HG02763 (cell line): ENCODE measurements around the gene PLB1.
"Not testable (repeated sequence)": the region's sequence is repeated elsewhere in the genome, so short reads cannot be mapped to it uniquely, and the experiment has no call there.

Experiments
- ATAC-seq: cut with Tn5 transposase; IDR thresholded peaks from one replicate; pipeline ENCODE4 v1.9.1; 2021; ENCODE audit warnings: mild to moderate bottlenecking, moderate library complexity; ENCODE audit not compliant: unreplicated experiment

Gene PLB1

GRCh38 chr2:28463893-28464292 lies 32.0 kb upstream of the PLB1 start:
- no peak for ATAC-seq

DNA sequence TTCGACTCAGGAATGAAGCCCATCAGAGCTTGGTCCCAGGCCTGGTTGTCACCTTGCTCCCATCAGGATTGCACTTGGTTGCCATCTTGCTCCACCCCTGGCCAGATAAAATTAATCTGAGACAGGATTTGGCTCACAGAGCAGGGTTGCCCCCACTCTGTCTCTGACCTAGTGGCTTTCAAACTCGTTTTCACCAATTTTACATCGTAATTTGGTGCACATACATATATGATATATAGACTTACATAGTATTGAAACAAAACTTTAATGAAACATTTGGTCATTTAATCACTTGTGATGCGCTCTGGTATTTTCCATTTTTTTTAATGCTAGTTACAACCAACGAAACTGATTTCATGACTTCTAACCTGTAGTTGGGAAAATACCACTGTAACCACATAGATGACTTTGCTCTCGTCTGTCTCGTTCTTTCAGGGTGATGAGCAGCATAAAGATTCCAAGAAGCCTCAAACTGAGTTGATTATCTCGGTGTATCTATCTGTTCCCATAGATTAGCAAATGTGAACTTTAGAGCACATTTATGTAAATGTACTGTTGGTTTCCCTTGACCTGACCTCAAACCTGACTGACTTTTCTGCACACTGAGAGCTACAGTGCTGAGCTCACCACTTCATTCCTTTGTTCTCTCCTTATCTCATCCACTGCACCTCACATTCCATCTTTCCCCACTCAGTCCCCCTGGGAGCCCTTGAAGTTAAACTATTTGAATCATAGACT lies 30.5 kb upstream of the PLB1 start:
- no peak for ATAC-seq

DNA sequence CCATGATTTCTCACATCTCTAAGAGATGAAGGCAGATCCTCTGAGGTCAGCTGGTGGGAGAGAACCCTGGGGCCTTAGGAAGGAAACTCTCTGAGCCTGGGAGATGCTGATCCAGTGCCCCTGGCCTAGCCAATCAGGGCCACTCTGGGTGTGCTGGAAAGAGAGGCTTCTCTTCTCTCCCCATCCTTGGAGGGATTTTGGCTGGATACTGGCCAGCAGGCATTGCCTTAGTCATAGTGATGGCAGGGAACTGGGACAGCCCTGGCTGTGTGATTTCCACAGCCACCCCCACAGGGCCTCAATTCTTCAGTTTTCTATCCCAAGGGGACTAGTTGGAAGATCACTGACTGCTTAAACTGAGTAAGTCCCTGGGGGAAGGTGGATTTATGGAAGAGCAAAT lies 26.6 kb upstream of the PLB1 start:
- no peak for ATAC-seq

GRCh38 chr2:28469947-28470535 lies 25.8 kb upstream of the PLB1 start:
- ATAC-seq = no peak

- no peak for ATAC-seq
Measured at GRCh38 chr2:28470759-28471158, 25.1 kb upstream of the PLB1 start.

DNA sequence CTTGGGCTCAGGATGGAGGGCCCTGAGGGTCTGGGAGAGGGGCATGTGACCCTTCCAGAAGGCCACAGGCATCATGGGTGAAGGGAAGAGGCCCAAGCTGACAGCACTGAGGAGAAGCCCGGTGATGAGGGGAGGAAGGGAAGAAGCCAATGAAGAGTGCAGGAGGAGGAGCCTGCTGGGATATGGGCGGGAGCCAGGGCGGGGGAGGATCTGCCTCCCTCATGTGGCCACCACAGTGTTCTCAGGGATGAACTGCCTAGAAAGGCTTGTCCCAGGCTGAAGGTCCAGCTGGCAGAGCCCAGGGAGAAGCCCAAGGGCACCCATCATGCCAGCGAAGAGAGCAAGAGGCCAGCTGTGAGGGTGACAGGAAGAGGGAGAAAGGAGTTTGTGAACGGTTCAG lies 24.6 kb upstream of the PLB1 start:
- no peak for ATAC-seq

DNA sequence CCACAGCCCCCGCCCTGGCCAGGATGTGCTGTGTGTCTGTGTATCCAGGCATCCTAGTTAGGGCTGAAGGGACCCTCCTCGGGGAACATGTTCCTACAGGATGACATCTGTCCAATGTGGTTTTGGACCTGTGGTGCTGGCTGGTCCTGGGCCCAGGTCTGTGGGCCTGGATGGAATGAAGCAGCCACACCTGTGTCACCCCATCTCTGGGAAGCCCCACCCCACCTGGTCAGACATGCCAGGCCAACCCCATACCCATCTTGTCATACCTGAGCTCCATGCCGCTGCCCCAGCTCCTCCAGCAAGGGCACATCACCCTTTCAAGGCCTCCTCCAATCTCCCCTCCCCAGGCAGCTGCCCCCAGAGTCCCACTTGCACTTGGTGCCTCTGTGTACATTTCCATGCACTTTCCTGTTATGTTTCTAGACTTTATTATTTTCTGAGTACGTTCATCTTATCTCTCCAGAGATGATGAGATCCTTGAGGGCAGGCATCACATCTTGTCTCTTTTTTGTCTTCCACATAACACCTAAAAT lies 24.1 kb upstream of the PLB1 start:
- ATAC-seq = no peak

DNA sequence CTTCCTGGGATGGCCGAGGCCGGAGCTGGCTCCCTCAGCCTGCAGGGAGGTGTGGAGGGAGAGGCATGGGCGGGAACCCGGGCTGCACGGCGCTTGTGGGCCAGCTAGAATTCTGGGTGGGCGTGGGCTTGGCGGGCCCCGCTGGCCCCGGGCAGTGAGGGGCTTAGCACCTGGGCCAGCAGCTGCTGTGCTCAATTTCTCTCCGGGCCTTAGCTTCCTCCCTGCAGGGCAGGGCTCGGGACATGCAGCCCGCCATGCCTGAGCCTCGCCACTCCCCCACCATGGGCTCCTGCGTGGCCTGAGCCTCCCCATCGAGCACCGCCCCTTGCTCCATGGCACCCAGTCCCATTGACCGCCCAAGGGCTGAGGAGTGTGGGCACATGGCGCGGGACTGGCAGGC lies 23.2 kb upstream of the PLB1 start:
- ATAC-seq = not testable (repeated sequence)

GRCh38 chr2:28475088-28475595 lies 20.7 kb upstream of the PLB1 start:
- no peak for ATAC-seq

- no peak for ATAC-seq
Measured at GRCh38 chr2:28477087-28477486, 18.8 kb upstream of the PLB1 start.

DNA sequence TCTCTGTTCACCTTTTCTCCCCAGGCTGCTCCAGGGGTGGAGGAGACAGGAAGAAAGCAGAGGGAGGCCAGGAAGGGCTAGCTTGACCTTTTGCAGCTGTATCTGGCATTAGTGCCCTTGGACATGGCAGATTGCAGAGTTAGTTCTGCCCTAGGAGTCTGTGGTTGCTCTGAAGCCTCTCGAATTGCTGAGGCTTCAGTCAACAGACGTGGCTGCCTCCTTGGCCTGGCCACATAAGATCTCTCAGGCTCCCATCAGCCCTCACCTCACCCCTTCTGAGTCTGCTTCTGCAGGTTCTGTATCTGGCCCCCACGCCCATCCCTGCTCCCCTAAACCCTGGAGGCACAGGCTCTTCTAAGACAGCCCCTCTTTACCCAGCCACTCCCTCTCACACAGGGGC lies 18.2 kb upstream of the PLB1 start:
- ATAC-seq = no peak

DNA sequence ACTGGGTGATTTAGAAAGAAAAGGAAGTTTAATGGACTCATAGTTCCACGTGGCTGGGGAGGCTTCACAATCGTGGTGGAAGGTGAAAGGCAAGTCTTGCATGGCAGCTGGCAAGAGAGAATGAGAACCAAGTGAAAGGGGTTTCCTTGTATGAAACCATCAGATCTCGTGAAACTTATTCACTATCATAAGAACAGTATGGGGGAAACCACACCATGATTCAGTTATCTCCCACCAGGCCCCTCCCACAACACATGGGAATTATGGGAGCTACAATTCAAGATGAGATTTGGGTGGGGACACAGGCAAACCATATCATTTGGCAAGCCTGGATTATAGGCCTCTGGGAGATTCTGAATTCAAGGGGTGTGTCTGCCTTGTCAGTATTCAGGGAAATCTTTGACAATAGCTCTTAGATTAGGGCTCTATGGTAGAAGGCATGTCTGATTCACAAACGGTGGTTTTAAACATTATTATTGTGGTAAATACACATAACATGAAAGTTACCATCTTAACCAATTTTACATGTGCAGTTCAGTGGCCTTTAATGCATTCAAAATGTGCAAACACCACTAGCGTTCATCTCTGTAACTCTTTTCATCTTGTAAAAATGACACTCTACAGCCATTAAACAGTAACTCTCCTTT lies 15.3 kb upstream of the PLB1 start:
- no peak for ATAC-seq

GRCh38 chr2:28481905-28482304 lies 14.0 kb upstream of the PLB1 start:
- ATAC-seq = no peak

DNA sequence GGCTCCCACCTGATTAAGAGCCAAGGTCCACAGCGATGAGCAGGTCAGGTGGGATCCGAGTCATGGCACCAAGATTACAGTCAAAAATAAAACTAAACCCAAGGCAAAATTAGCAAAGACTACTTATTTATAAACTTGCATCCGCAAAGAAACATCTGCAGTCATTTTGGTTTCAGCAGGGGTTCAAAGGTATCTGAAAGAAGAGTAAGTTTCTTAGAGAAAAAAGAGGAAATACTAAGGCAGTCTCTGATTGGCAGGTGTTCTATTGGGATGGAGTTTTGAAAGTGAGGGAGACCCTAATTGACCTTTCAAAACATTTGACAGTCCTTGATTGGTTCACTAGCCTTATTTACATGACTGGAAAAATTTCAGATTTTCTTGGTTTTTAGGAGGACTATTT lies 11.0 kb upstream of the PLB1 start:
- no peak for ATAC-seq

GRCh38 chr2:28486526-28486925 lies 9.3 kb upstream of the PLB1 start:
- no peak for ATAC-seq

DNA sequence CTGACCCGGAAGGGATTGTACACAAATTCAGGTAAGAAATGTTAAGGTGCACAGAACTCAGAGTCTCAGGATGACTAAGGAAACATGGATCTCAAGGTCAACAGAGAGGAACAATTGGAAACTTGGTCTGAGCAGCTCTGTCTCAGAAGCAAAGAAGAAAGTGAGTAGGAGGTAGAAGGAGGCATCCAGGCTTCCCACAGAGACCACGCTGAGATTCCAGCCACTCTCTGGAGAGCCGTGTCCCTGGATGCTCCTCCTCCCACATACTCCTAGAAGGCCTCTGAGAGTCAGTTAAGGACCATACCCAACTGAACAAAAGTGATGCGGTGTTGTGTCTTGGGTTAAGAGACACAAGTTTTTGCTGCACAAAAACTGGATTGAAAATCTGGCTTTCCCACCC lies 8.6 kb upstream of the PLB1 start:
- ATAC-seq = no peak

GRCh38 chr2:28488083-28488830 lies 7.6 kb upstream of the PLB1 start:
- ATAC-seq = no peak

DNA sequence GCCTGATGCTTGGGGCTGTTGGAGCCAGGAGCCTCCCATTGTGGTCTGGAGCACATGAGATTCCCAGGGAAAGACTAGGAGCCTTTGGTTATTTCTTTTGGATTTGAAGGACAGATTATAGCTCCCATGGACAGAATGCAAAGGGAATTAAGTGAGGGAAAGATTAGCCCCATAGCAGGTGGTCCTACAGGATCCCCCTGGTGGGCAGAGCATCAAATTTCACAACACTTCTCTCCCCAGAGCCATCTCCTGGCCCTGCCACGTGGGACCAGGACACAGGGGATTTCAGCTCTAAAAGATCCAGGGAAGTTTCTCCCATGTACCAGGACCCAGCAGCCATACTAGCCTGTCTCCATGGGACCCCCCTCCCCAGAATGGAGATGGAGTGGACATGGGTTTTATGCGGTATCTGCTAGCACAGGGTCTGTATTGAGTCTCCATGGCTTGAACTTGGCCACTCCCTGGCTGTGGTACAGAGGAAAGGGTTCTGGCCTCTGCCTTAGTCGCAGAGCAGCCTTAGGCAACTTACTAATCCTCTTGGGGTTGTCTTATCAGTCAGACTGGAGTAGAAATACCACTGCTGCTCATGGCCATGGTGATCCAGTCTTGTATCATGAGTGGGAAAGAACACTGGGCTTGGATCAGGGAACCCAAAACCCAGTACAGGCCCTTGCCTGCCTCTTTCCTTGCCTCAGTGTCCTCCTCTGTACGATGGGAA lies 6.8 kb upstream of the PLB1 start:
- no peak for ATAC-seq

- ATAC-seq = no peak
Measured at GRCh38 chr2:28490558-28490957, 5.3 kb upstream of the PLB1 start.

DNA sequence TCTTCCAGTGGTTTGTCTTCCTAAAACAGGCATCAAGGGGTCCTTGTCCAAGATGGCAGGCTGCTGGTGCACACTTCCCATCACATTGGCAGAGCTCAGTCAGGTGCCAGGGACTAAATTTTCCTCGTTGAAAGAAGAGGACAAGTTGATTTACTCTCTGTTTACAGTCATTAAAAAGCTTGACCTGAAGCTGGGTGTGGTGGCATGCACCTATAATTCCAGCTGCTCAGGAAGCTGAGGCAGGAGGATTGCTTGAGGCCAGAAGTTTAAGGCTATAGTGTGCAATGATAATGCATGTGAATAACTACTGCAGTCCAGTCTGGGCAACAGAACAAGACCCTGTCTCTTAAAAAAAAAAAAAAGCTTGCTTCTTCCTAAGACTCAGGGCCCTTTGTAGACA lies 3.6 kb upstream of the PLB1 start:
- ATAC-seq = no peak

DNA sequence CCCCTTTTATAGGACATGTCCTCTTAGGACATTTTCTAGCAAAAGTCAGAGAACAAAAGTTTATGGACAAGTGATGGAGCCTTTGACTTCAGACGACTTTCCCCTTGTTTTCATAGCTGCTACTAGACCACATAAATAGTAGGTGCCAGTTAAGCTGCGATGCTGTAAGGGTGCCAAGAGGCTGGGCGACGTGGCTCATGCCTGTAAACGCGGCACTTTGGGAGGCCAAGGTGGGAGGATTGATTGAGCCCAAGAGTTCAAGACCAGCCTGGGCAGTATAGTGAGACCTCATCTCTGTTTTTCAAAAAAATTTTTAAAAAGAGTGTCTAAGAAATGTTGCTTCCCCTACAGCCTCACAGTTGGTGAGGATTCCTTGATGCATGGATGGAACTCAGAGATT lies 2.2 kb upstream of the PLB1 start:
- ATAC-seq = no peak
